Endodermal cell (in vitro differentiated cells): Measurements from ENCODE around the gene DNMT3B. TPM values are rescaled to one million over a fixed set of nuclear protein-coding genes. Genes with fewer than 3 reads are reported as not detected.

Experiments
- DNase-seq: peaks from one replicate; pipeline ENCODE4 v3.0.0-alpha.2; 2017
- H3K27ac ChIP-seq: 2 replicates; pipeline ENCODE4 v1.5.1; 2013; ENCODE audit warnings: mild to moderate bottlenecking, low read depth, low read length, moderate library complexity
- H3K27me3 ChIP-seq: 2 replicates; pipeline ENCODE4 v1.6.1; 2013; ENCODE audit warnings: mild to moderate bottlenecking, low read length, moderate library complexity; ENCODE audit not compliant: insufficient read depth, control insufficient read depth, poor library complexity, severe bottlenecking
- H3K36me3 ChIP-seq: 2 replicates; pipeline ENCODE4 v1.7.0; 2013; ENCODE audit warnings: mild to moderate bottlenecking, low read length, moderate library complexity; ENCODE audit not compliant: control insufficient read depth, insufficient read depth
- H3K4me1 ChIP-seq: one replicate; pipeline ENCODE4 v1.7.0; 2013; ENCODE audit warnings: low read length; ENCODE audit not compliant: control insufficient read depth, insufficient read depth
- H3K4me3 ChIP-seq: 2 replicates; pipeline ENCODE4 v1.5.1; 2013; ENCODE audit warnings: mild to moderate bottlenecking, low read length, moderate library complexity
- H3K9ac ChIP-seq: 2 replicates; pipeline ENCODE4 v1.6.1; 2013; ENCODE audit warnings: mild to moderate bottlenecking, low read length, moderate library complexity; ENCODE audit not compliant: poor library complexity, severe bottlenecking; ENCODE audit errors: extremely low read depth
- H3K9me3 ChIP-seq: 2 replicates; pipeline ENCODE4 v1.6.1; 2013; ENCODE audit warnings: mild to moderate bottlenecking, low read length, moderate library complexity; ENCODE audit not compliant: control insufficient read depth
- H3K27ac Mint-ChIP-seq: 2 replicates; pipeline ENCODE4 v1.8.0; 2020; ENCODE audit warnings: mixed read lengths
- H3K27me3 Mint-ChIP-seq: 2 replicates; pipeline ENCODE4 v1.8.0; 2021; ENCODE audit warnings: mild to moderate bottlenecking, mixed read lengths; ENCODE audit not compliant: insufficient read depth
- H3K36me3 Mint-ChIP-seq: 2 replicates; pipeline ENCODE4 v1.8.0; 2020; ENCODE audit warnings: low read depth, mixed read lengths
- H3K4me1 Mint-ChIP-seq: 2 replicates; pipeline ENCODE4 v1.8.0; 2020; ENCODE audit warnings: mixed read lengths
- H3K4me3 Mint-ChIP-seq: 2 replicates; pipeline ENCODE4 v1.8.0; 2020; ENCODE audit warnings: mild to moderate bottlenecking, moderate library complexity, mixed read lengths
- H3K9me3 Mint-ChIP-seq: 2 replicates; pipeline ENCODE4 v1.8.0; 2020; ENCODE audit warnings: mild to moderate bottlenecking, mixed read lengths
- WGBS, 2 experiments: methylation state at CpG; one replicate each; pipeline versions ENCODE4 v1.1.5 to v1.1.7; 2013; ENCODE audit warnings: missing lambda C conversion rate in 2 of 2, mixed read lengths in 1 of 2; ENCODE audit not compliant: insufficient coverage in 1 of 2, insufficient read length in 1 of 2; 5-methylcytosine and 5-hydroxymethylcytosine counted together
- total RNA-seq, 2 donors: library from RNA; stranded (reverse); fragmentation: NEBNext Ultra II Directional in 1 of 2; extraction: Animal tissue kit (Norgen Biotek cat#: 25700) in 1 of 2; gene quantifications; 2 replicates in 1 of 2; 3 replicates in 1 of 2; pipeline ENCODE4 v1.2.1, GENCODE V29; 2021
- TF ChIP-seq, protein P1 (sequence below): fragments of 200-600 bp; sonication (generic); conservative IDR thresholded peaks from 2 replicates; pipeline ENCODE4 v1.5.0; 2021; ENCODE audit warnings: antibody characterized with exemption, mild to moderate bottlenecking

DNMT3B gene
- total RNA-seq, 2 donors from 2014 or later, result 82.1 to 283 TPM

DNA sequence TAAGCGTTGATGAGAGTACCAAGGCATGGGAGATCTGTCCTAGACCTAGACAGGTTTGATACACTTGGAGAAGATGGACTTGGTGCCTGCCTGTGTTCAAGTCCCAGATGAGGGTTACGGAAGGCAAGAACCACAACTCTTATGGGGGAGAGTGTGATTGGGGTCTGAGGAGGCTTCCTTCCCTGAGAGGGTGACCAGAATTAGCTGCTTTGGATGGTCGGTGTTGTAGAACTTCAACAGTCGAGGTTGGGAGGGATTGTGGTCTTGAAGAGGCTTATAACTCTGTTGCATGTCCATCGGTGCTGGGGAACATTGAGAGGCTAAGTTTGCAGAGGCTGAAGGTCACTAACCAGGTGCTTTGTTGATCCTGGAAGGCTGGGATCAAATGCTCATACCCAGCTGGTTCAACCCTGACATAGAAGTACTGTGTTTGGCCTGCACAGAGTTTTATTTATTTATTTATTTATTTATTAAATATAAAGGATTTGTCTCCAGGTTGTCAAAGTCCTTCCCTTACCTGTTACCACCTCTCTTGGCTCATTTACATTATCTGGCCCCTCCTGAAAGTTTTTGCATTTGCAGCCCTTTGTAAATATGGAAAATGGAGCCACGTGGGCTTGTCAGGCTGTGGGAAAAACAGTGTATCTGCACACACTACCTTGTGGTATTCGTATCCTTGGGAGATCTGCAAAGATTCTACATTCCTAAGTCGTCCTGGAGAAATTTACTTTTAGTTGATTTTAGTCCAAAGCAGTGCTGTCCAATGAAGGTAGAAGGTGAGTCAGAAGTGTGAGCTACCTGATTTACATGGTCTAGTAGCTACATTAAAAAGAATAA is 80.7 kb downstream of the DNMT3B start:
- Histone ChIP-seq H3K27me3 (no peaks in the 10 kb centered on the region), H3K36me3 (peaks cover 90% of the 10 kb centered on the region), H3K9ac (no peak overlapping the region), H3K4me3 (no peak overlapping the region), H3K4me1 (no peaks in the 10 kb centered on the region), H3K9me3 (no peaks in the 10 kb centered on the region), H3K27ac (no peak overlapping the region)
- TF ChIP-seq, protein P1, sequence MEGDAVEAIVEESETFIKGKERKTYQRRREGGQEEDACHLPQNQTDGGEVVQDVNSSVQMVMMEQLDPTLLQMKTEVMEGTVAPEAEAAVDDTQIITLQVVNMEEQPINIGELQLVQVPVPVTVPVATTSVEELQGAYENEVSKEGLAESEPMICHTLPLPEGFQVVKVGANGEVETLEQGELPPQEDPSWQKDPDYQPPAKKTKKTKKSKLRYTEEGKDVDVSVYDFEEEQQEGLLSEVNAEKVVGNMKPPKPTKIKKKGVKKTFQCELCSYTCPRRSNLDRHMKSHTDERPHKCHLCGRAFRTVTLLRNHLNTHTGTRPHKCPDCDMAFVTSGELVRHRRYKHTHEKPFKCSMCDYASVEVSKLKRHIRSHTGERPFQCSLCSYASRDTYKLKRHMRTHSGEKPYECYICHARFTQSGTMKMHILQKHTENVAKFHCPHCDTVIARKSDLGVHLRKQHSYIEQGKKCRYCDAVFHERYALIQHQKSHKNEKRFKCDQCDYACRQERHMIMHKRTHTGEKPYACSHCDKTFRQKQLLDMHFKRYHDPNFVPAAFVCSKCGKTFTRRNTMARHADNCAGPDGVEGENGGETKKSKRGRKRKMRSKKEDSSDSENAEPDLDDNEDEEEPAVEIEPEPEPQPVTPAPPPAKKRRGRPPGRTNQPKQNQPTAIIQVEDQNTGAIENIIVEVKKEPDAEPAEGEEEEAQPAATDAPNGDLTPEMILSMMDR, result no peak
- Mint-ChIP-seq H3K4me1 (peaks cover 3% of the 10 kb centered on the region), H3K4me3 (no peak overlapping the region), H3K27ac (no peak overlapping the region), H3K27me3 (no peaks in the 10 kb centered on the region), H3K9me3 (no peaks in the 10 kb centered on the region), H3K36me3 (peaks cover 82% of the 10 kb centered on the region)
- DNase-seq, result no peak
- WGBS, 2 experiments, result 97 to 100% methylated on average over 6 to 8 of the region's 8 CpGs

DNA sequence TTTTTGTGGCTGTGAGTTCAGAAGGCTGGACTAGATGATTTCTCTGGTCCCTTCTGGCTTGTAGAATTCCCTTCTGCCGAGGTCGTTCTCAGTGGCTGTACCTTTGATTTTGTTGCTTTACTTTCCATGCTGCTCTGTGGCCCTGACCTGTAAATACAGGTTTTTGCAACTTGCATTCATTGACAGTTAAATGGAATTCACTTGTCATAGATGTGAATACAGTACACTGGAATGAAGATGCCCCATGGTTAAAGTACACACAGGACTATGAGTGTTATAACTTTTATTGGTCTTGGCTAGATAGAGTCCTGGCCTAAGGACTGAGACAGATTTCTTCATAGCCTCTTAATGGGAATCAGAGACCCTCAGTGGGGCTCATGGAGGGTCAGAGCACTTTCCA is 83.6 kb downstream of the DNMT3B start:
- no peak for DNase-seq
- WGBS, 2 experiments, result 82 to 89% methylated on average over 2 of the region's 2 CpGs
- H3K4me1 ChIP-seq, result no peaks in the 10 kb centered on the region
- H3K9me3 ChIP-seq, result no peaks in the 10 kb centered on the region
- Mint-ChIP-seq H3K27me3 (no peaks in the 10 kb centered on the region), H3K9me3 (no peaks in the 10 kb centered on the region), H3K27ac (no peak overlapping the region), H3K4me3 (no peak overlapping the region), H3K4me1 (peaks cover 7% of the 10 kb centered on the region), H3K36me3 (peaks cover 79% of the 10 kb centered on the region)
- no peak overlapping the region for H3K9ac ChIP-seq
- no peak overlapping the region for H3K27ac ChIP-seq
- no peaks in the 10 kb centered on the region for H3K27me3 ChIP-seq
- peaks cover 90% of the 10 kb centered on the region for H3K36me3 ChIP-seq
- TF ChIP-seq, protein P1, result no peak
- no peak overlapping the region for H3K4me3 ChIP-seq

DNA sequence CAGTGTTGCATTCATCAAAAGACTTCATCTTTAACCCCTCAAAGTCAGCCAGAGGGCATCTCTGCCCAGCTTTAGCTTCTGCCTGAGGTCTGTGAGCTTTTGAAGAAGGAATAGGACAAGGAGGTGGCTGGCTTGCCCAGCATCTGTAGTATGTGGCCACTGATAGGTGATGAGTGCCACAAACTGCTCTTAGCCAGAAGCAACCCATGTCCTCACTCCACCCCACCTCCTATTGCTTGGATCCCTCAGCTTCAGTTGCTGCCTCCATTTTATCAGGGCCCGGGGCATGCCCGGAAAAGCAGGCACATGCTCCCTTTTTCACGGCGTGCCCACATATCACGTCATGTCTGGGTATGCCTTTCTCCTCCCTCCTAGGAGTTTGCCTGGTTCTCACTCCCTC is 84.7 kb downstream of the DNMT3B start:
- 94 to 98% methylated on average over 5 of the region's 5 CpGs for WGBS, 2 experiments
- H3K9me3 Mint-ChIP-seq, result no peaks in the 10 kb centered on the region
- Histone ChIP-seq H3K27ac (no peak overlapping the region), H3K36me3 (peaks cover 91% of the 10 kb centered on the region), H3K27me3 (no peaks in the 10 kb centered on the region), H3K9me3 (no peaks in the 10 kb centered on the region), H3K4me1 (no peaks in the 10 kb centered on the region), H3K4me3 (no peak overlapping the region), H3K9ac (no peak overlapping the region)
- DNase-seq, result no peak
- TF ChIP-seq, protein P1, result no peak
- no peak overlapping the region for H3K27ac Mint-ChIP-seq
- H3K27me3 Mint-ChIP-seq, result no peaks in the 10 kb centered on the region
- H3K36me3 Mint-ChIP-seq, result peaks cover 81% of the 10 kb centered on the region
- no peak overlapping the region for H3K4me3 Mint-ChIP-seq
- H3K4me1 Mint-ChIP-seq, result peaks cover 7% of the 10 kb centered on the region
